Neural cell (in vitro differentiated cells): Measurements from ENCODE around the gene NEBL. TPM values are rescaled to one million over a fixed set of nuclear protein-coding genes. Genes with fewer than 3 reads are reported as not detected.

Source experiments
- H2AFZ ChIP-seq: fragments of 200-600, 300-800 bp; sonication (generic), shearing (Covaris generic); 2 replicates; pipeline ENCODE4 v1.6.0; 2014; ENCODE audit warnings: low read depth, mild to moderate bottlenecking, antibody characterized with exemption, low read length, moderate library complexity
- H3F3A ChIP-seq: fragments of 200-600 bp; shearing (Covaris generic); 2 replicates; pipeline ENCODE4 v1.6.1; 2016; ENCODE audit warnings: mild to moderate bottlenecking, moderate library complexity, mixed read lengths, antibody characterized with exemption, low read length; ENCODE audit not compliant: insufficient read depth, poor library complexity, severe bottlenecking
- H3K27ac ChIP-seq: fragments of 200-600, 300-800 bp; sonication (generic), shearing (Covaris generic); 2 replicates; pipeline ENCODE4 v1.5.1; 2014; ENCODE audit warnings: mild to moderate bottlenecking, low read length, moderate library complexity
- H3K27me3 ChIP-seq: fragments of 300-800, 200-600 bp; sonication (generic), shearing (Covaris generic); 2 replicates; pipeline ENCODE4 v1.6.0; 2014; ENCODE audit warnings: mild to moderate bottlenecking, low read depth, low read length, moderate library complexity; ENCODE audit not compliant: insufficient read depth
- H3K36me3 ChIP-seq: fragments of 300-800, 200-600 bp; sonication (generic), shearing (Covaris generic); 2 replicates; pipeline ENCODE4 v1.5.1; 2014; ENCODE audit warnings: mild to moderate bottlenecking, antibody characterized with exemption, low read length, moderate library complexity; ENCODE audit not compliant: insufficient read depth
- H3K4me2 ChIP-seq: fragments of 300-800, 200-600 bp; sonication (generic), shearing (Covaris generic); 2 replicates; pipeline ENCODE4 v1.6.0; 2014; ENCODE audit warnings: mild to moderate bottlenecking, low read length
- H3K4me3 ChIP-seq: fragments of 300-800, 200-600 bp; sonication (generic), shearing (Covaris generic); 2 replicates; pipeline ENCODE4 v1.5.1; 2014; ENCODE audit warnings: mild to moderate bottlenecking, low read length, moderate library complexity
- H3K79me2 ChIP-seq: fragments of 200-600 bp; shearing (Covaris generic); replicated peaks from 2 replicates; pipeline ENCODE4 v1.6.0; 2014; ENCODE audit warnings: mild to moderate bottlenecking, low read length, moderate library complexity; ENCODE audit not compliant: insufficient read depth
- H3K9ac ChIP-seq: fragments of 300-800, 200-600 bp; sonication (generic), shearing (Covaris generic); 2 replicates; pipeline ENCODE4 v1.6.1; 2016; ENCODE audit warnings: mild to moderate bottlenecking, low read length, mixed read lengths
- H3K9me2 ChIP-seq: fragments of 200-600 bp; shearing (Covaris generic); 2 replicates; pipeline ENCODE4 v1.6.1; 2016; ENCODE audit warnings: mild to moderate bottlenecking, low read length, mixed read lengths; ENCODE audit not compliant: insufficient read depth
- H3K9me3 ChIP-seq: fragments of 200-600, 300-800 bp; sonication (generic), shearing (Covaris generic); 2 replicates; pipeline ENCODE4 v1.6.1; 2016; ENCODE audit warnings: mild to moderate bottlenecking, mixed run types, low read length, moderate library complexity, mixed read lengths
- H4K20me1 ChIP-seq: fragments of 200-600 bp; shearing (Covaris generic); 2 replicates; pipeline ENCODE4 v1.6.1; 2016; ENCODE audit warnings: mild to moderate bottlenecking, mixed run types; ENCODE audit not compliant: insufficient read depth
- CTCF ChIP-seq: fragments of 450-650 bp; IDR thresholded peaks from 2 replicates; pipeline ENCODE4 v1.5.1; 2014; ENCODE audit warnings: antibody characterized with exemption, mild to moderate bottlenecking, moderate library complexity; ENCODE audit not compliant: poor library complexity, severe bottlenecking
- EP300 ChIP-seq: fragments of 450-650 bp; conservative IDR thresholded peaks from 2 replicates; pipeline ENCODE4 v1.6.1; 2014; ENCODE audit warnings: antibody characterized with exemption, mild to moderate bottlenecking, moderate library complexity; ENCODE audit not compliant: poor library complexity, severe bottlenecking
- EZH2 ChIP-seq: fragments of 200-600, 300-800 bp; shearing (Covaris generic), sonication (generic); IDR thresholded peaks from 2 replicates; pipeline ENCODE4 v1.6.1; 2014; ENCODE audit warnings: antibody characterized with exemption, low read length, borderline replicate concordance, mild to moderate bottlenecking; ENCODE audit not compliant: insufficient read depth, poor library complexity, severe bottlenecking
- MXI1 ChIP-seq: fragments of 450-650 bp; conservative IDR thresholded peaks from 2 replicates; pipeline ENCODE4 v1.6.1; 2014; ENCODE audit warnings: antibody characterized with exemption, mild to moderate bottlenecking; ENCODE audit not compliant: poor library complexity, severe bottlenecking
- POLR2AphosphoS5 ChIP-seq: IDR thresholded peaks from 2 replicates; pipeline ENCODE4 v1.6.1; 2012
- RAD21 ChIP-seq: fragments of 450-650 bp; conservative IDR thresholded peaks from 2 replicates; pipeline ENCODE4 v1.6.1; 2014; ENCODE audit warnings: antibody characterized with exemption, mild to moderate bottlenecking, moderate library complexity
- REST ChIP-seq: IDR thresholded peaks from 2 replicates; pipeline ENCODE4 v1.6.1; 2012; ENCODE audit warnings: borderline replicate concordance
- SMC3 ChIP-seq: fragments of 450-650 bp; conservative IDR thresholded peaks from 2 replicates; pipeline ENCODE4 v1.6.1; 2014; ENCODE audit warnings: antibody characterized with exemption, mild to moderate bottlenecking, moderate library complexity; ENCODE audit not compliant: poor library complexity
- TAF1 ChIP-seq: IDR thresholded peaks from 2 replicates; pipeline ENCODE4 v1.6.1; 2012; ENCODE audit warnings: low read depth
- polyA plus RNA-seq: library from polyadenylated mRNA; depleted of rRNA; stranded (reverse); fragments of >200 nt; gene quantifications from 2 replicates; pipeline ENCODE4 v1.2.3, GENCODE V29; 2014

Gene NEBL
- polyA plus RNA-seq, 1 donor from 2014 or later = 16.3 TPM

GRCh38 chr10:20935301-20935700 is 38.2 kb upstream of the NEBL start:
- Histone ChIP-seq H3K27me3 (no peaks in the 10 kb centered on the region), H3F3A (no peaks in the 10 kb centered on the region), H3K4me2 (no peak overlapping the region), H4K20me1 (no peaks in the 10 kb centered on the region), H3K79me2 (no peaks in the 10 kb centered on the region), H2AFZ (no peak overlapping the region), H3K27ac (no peak overlapping the region), H3K9ac (no peak overlapping the region), H3K9me3 (no peaks in the 10 kb centered on the region), H3K36me3 (no peaks in the 10 kb centered on the region), H3K9me2 (no peaks in the 10 kb centered on the region), H3K4me3 (no peak overlapping the region)
- TF ChIP-seq REST (no peak), CTCF (no peak), MXI1 (no peak), EP300 (no peak), SMC3 (no peak), EZH2 (no peak), TAF1 (no peak), POLR2AphosphoS5 (no peak), RAD21 (no peak)

GRCh38 chr10:20933705-20934104 is 36.6 kb upstream of the NEBL start:
- Histone ChIP-seq H3K79me2 (no peaks in the 10 kb centered on the region), H3F3A (no peaks in the 10 kb centered on the region), H3K9me2 (no peaks in the 10 kb centered on the region), H3K36me3 (no peaks in the 10 kb centered on the region), H3K9ac (no peak overlapping the region), H4K20me1 (no peaks in the 10 kb centered on the region), H2AFZ (no peak overlapping the region), H3K4me2 (no peak overlapping the region), H3K4me3 (no peak overlapping the region), H3K27me3 (no peaks in the 10 kb centered on the region), H3K27ac (no peak overlapping the region), H3K9me3 (no peaks in the 10 kb centered on the region)
- TF ChIP-seq REST (no peak), SMC3 (no peak), RAD21 (no peak), EZH2 (no peak), CTCF (no peak), POLR2AphosphoS5 (no peak), MXI1 (no peak), EP300 (no peak), TAF1 (no peak)
